Osteocyte (in vitro differentiated cells): ENCODE results near the gene VMP1. TPM values are rescaled to one million over a fixed set of nuclear protein-coding genes. Genes with fewer than 3 reads are reported as not detected.

Experiments
- DNase-seq: peaks from one replicate; pipeline ENCODE4 v3.0.0; 2021; ENCODE audit warnings: mixed read lengths; ENCODE audit not compliant: unreplicated experiment; ENCODE audit errors: extremely low spot score
- H3K27ac Mint-ChIP-seq: one replicate; pipeline ENCODE4 v1.8.0; 2021; ENCODE audit warnings: mild to moderate bottlenecking, mixed read lengths; ENCODE audit not compliant: unreplicated experiment
- H3K27me3 Mint-ChIP-seq: one replicate; pipeline ENCODE4 v1.8.0; 2021; ENCODE audit warnings: mixed read lengths; ENCODE audit not compliant: unreplicated experiment
- H3K36me3 Mint-ChIP-seq: one replicate; pipeline ENCODE4 v1.8.0; 2021; ENCODE audit warnings: mixed read lengths; ENCODE audit not compliant: unreplicated experiment
- H3K4me1 Mint-ChIP-seq: one replicate; pipeline ENCODE4 v1.8.0; 2021; ENCODE audit warnings: mixed read lengths; ENCODE audit not compliant: unreplicated experiment
- H3K4me3 Mint-ChIP-seq: one replicate; pipeline ENCODE4 v1.8.0; 2021; ENCODE audit warnings: mild to moderate bottlenecking, moderate library complexity, mixed read lengths; ENCODE audit not compliant: unreplicated experiment
- H3K9me3 Mint-ChIP-seq: one replicate; pipeline ENCODE4 v1.8.0; 2021; ENCODE audit warnings: mixed read lengths; ENCODE audit not compliant: unreplicated experiment
- CTCF ChIP-seq: fragments of 200-600 bp; sonication (generic); IDR thresholded peaks from 2 replicates; pipeline ENCODE4 v1.5.0; 2021; ENCODE audit warnings: antibody characterized with exemption, mild to moderate bottlenecking, moderate library complexity
- total RNA-seq: library from RNA; stranded (reverse); gene quantifications from 2 replicates; pipeline ENCODE4 v1.2.1, GENCODE V29; 2021

The VMP1 gene
- total RNA-seq, 1 donor from 2014 or later = 468 TPM

GRCh38 chr17:59723607-59724006 lies 16.2 kb downstream of the VMP1 start:
- Mint-ChIP-seq H3K27me3 (no peaks in the 10 kb centered on the region), H3K4me3 (no peak overlapping the region), H3K36me3 (peaks cover 3% of the 10 kb centered on the region), H3K27ac (no peak overlapping the region), H3K9me3 (no peaks in the 10 kb centered on the region), H3K4me1 (peaks cover 11% of the 10 kb centered on the region)
- TF ChIP-seq CTCF = no peak
- DNase-seq = no peak

- Mint-ChIP-seq H3K27ac (no peak overlapping the region), H3K27me3 (no peaks in the 10 kb centered on the region), H3K4me3 (no peak overlapping the region), H3K9me3 (no peaks in the 10 kb centered on the region), H3K4me1 (peaks cover 12% of the 10 kb centered on the region), H3K36me3 (peaks cover 4% of the 10 kb centered on the region)
- no peak for TF ChIP-seq CTCF
- no peak for DNase-seq
These were observed 18.2 kb downstream of the VMP1 start for GRCh38 chr17:59725691-59726090.

GRCh38 chr17:59727817-59728533 lies 20.5 kb downstream of the VMP1 start:
- DNase-seq = no peak
- no peak for TF ChIP-seq CTCF
- Mint-ChIP-seq H3K9me3 (no peaks in the 10 kb centered on the region), H3K27ac (no peak overlapping the region), H3K27me3 (no peaks in the 10 kb centered on the region), H3K4me1 (peaks cover 12% of the 10 kb centered on the region), H3K36me3 (peaks cover 8% of the 10 kb centered on the region), H3K4me3 (no peak overlapping the region)

GRCh38 chr17:59730268-59730834 lies 22.9 kb downstream of the VMP1 start:
- Mint-ChIP-seq H3K9me3 (no peaks in the 10 kb centered on the region), H3K27me3 (no peaks in the 10 kb centered on the region), H3K4me3 (no peak overlapping the region), H3K27ac (no peak overlapping the region), H3K4me1 (peaks cover 3% of the 10 kb centered on the region), H3K36me3 (peaks cover 9% of the 10 kb centered on the region)
- TF ChIP-seq CTCF = no peak
- DNase-seq = no peak

GRCh38 chr17:59733697-59734096 lies 26.2 kb downstream of the VMP1 start:
- peaks cover 17% of the 10 kb centered on the region for H3K36me3 Mint-ChIP-seq
- no peaks in the 10 kb centered on the region for H3K9me3 Mint-ChIP-seq
- no peaks in the 10 kb centered on the region for H3K27me3 Mint-ChIP-seq
- H3K4me1 Mint-ChIP-seq = peaks cover 3% of the 10 kb centered on the region
- H3K27ac Mint-ChIP-seq = no peak overlapping the region
- DNase-seq = no peak
- H3K4me3 Mint-ChIP-seq = no peak overlapping the region
- TF ChIP-seq CTCF = no peak
